Measurements from ENCODE around the gene CNOT4. TPM values are rescaled to one million over a fixed set of nuclear protein-coding genes. Genes with fewer than 3 reads are reported as not detected.

Gene CNOT4
- total and polyA plus RNA-seq, 2 of the 8 experiments (the other 6 are each of a cell fraction or from before 2014, with no cell fraction given), result 10.9 to 25.8 TPM

- Histone ChIP-seq H3K4me2 (ENCODE audit: insufficient read depth in 1 of 2, low read depth in 2 of 2, low read length in 2 of 2) (no peak overlapping the region), H2AK5ac (ENCODE audit: low read depth, low read length) (no peak overlapping the region), H4K8ac (ENCODE audit: extremely low read depth, insufficient read depth, low read length) (no peak overlapping the region), H3K23me2 (ENCODE audit: low read depth, low read length) (no peaks in the 10 kb centered on the region), H2AFZ (ENCODE audit: low read length) (no peak overlapping the region), H3K27ac (ENCODE audit: low read depth, low read length) (no peak overlapping the region), H2BK5ac (ENCODE audit: low read depth, low read length) (no peak overlapping the region), H3K36me3 (ENCODE audit: control insufficient read depth in 2 of 4, insufficient read depth in 4 of 4, low read length in 3 of 4) (no peaks in the 10 kb centered on the region), H2BK12ac (ENCODE audit: low read depth, low read length) (no peak overlapping the region), H4K20me1 (replicated peaks in 1 of 2; ENCODE audit: control insufficient read depth in 1 of 2, insufficient read depth in 2 of 2, low read length in 2 of 2) (no peaks in the 10 kb centered on the region), H3K79me2 (ENCODE audit: control insufficient read depth in 1 of 2, insufficient read depth in 2 of 2, low read length in 2 of 2) (no peaks in the 10 kb centered on the region), H3K23ac (ENCODE audit: insufficient read length) (no peak overlapping the region), H3K9me3 (ENCODE audit: insufficient read depth in 2 of 2, low read depth in 1 of 2, low read length in 1 of 2) (no peaks in the 10 kb centered on the region), H3K18ac (ENCODE audit: extremely low read depth, low read length) (no peak overlapping the region), H3K9ac (replicated peaks in 1 of 4; ENCODE audit: extremely low read depth in 1 of 4, low read depth in 3 of 4, low read length in 3 of 4) (no peak overlapping the region), H2BK20ac (ENCODE audit: low read length) (no peak overlapping the region), H3K4me1 (replicated peaks in 1 of 4; ENCODE audit: control insufficient read depth in 3 of 4, insufficient read depth in 4 of 4, low read length in 3 of 4) (no peaks in the 10 kb centered on the region), H3K27me3 (replicated peaks in 1 of 4; ENCODE audit: control insufficient read depth in 3 of 4, extremely low read depth in 1 of 4, insufficient read depth in 3 of 4, low read length in 3 of 4) (no peaks in the 10 kb centered on the region), H3K79me1 (ENCODE audit: low read depth, low read length) (no peaks in the 10 kb centered on the region), H3K14ac (ENCODE audit: insufficient read length) (no peak overlapping the region), H3K56ac (replicated peaks; ENCODE audit: insufficient read length, low read depth, low read length) (no peak overlapping the region), H3K4ac (replicated peaks; ENCODE audit: insufficient read length, low read depth, low read length) (no peak overlapping the region), H4K5ac (ENCODE audit: insufficient read length, low read depth, low read length) (no peak overlapping the region), H4K91ac (replicated peaks; ENCODE audit: insufficient read length, low read length) (no peak overlapping the region), H2BK120ac (replicated peaks; ENCODE audit: low read depth, low read length) (no peak overlapping the region), H2BK15ac (ENCODE audit: low read length) (no peak overlapping the region), H3K4me3 (ENCODE audit: extremely low read depth in 1 of 4, insufficient read depth in 2 of 4, low read depth in 3 of 4, low read length in 4 of 4) (no peak overlapping the region)
- FAIRE-seq, result no peak
- CTCF ChIA-PET (ENCODE audit: partially characterized antibody), result interaction anchor here (0.6 to 1.5 kb wide), 8 partner anchors 9 to 241 kb away, joined by 3 to 6 read pairs (median 3); no protein-coding TSS in a partner anchor
- POLR2A ChIA-PET (ENCODE audit: partially characterized antibody), result interaction anchor here (1.0 kb wide), 1 partner anchor 8 kb away, joined by 3 read pairs; no protein-coding TSS in a partner anchor
- WGBS, 2 experiments (ENCODE audit: extremely low coverage in 1 of 2, insufficient coverage in 1 of 2, insufficient read length in 1 of 2, insufficient replicate concordance in 2 of 2, low coverage in 1 of 2, low lambda C conversion rate in 2 of 2, missing lambda C conversion rate in 1 of 2), result 96% methylated on average over 4 of the region's 4 CpGs; no CpG with 5 or more reads in 1 of the 2 experiments
- DNase-seq (ENCODE audit: low read depth in 1 of 2, low spot score in 2 of 2), result no peak
- no peak for TF ChIP-seq SP4 (IDR thresholded peaks at IDR 0.05; ENCODE audit: low read length)
- no peak for TF ChIP-seq SAP30 (IDR thresholded peaks at IDR 0.05; ENCODE audit: insufficient read depth, insufficient replicate concordance, low read length)
- TF ChIP-seq RBBP5 (IDR thresholded peaks at IDR 0.05; ENCODE audit: borderline replicate concordance, low read depth, low read length), result no peak
- TF ChIP-seq JUND (IDR thresholded peaks at IDR 0.05; ENCODE audit: low read length), result no peak
- TF ChIP-seq POLR2A (IDR thresholded peaks at IDR 0.05; ENCODE audit: control extremely low read depth in 1 of 2, low read depth in 2 of 2, low read length in 2 of 2), result no peak
- TF ChIP-seq USF2 (IDR thresholded peaks at IDR 0.05; ENCODE audit: low read length), result no peak
- no peak for TF ChIP-seq ATF2 (IDR thresholded peaks at IDR 0.05; ENCODE audit: low read length)
- TF ChIP-seq CBX8 (IDR thresholded peaks at IDR 0.05; ENCODE audit: borderline replicate concordance, low read depth, low read length), result no peak
- TF ChIP-seq ASH2L (IDR thresholded peaks at IDR 0.05; ENCODE audit: low read length), result no peak
- no peak for TF ChIP-seq TCF12 (IDR thresholded peaks at IDR 0.05; ENCODE audit: low read depth, low read length)
- no peak for TF ChIP-seq CBX5 (IDR thresholded peaks at IDR 0.05; ENCODE audit: low read depth, low read length)
- TF ChIP-seq SIRT6 (IDR thresholded peaks at IDR 0.05; ENCODE audit: low read length), result no peak
Observed at GRCh38 chr7:135519871-135520270, 10.0 kb upstream of the CNOT4 start.
